Parathyroid adenoma (tissue), 2 donors: ENCODE data around the gene ANK3.

Experiments used
- H2AFZ ChIP-seq: fragments of 300-600 bp; sonication (generic); one replicate; pipeline ENCODE4 v1.7.0; 2017; ENCODE audit warnings: antibody characterized with exemption, mild to moderate bottlenecking
- H3K27ac ChIP-seq: fragments of 300-600 bp; sonication (generic); one replicate; pipeline ENCODE4 v1.7.0; 2017
- H3K27me3 ChIP-seq: fragments of 300-600 bp; sonication (generic); one replicate; pipeline ENCODE4 v1.7.0; 2017; ENCODE audit warnings: low read length; ENCODE audit not compliant: control insufficient read depth, insufficient read depth
- H3K36me3 ChIP-seq: fragments of 300-600 bp; sonication (generic); one replicate; pipeline ENCODE4 v1.7.0; 2017; ENCODE audit warnings: low read length; ENCODE audit not compliant: control insufficient read depth, insufficient read depth
- H3K4me1 ChIP-seq: fragments of 300-600 bp; sonication (generic); one replicate; pipeline ENCODE4 v1.7.0; 2017; ENCODE audit warnings: control low read depth
- H3K4me2 ChIP-seq: fragments of 300-600 bp; sonication (generic); one replicate; pipeline ENCODE4 v1.7.0; 2017; ENCODE audit warnings: low read length
- H3K4me3 ChIP-seq: fragments of 300-600 bp; sonication (generic); one replicate; pipeline ENCODE4 v1.7.0; 2017; ENCODE audit warnings: low read depth, low read length
- H3K79me2 ChIP-seq: fragments of 300-600 bp; sonication (generic); one replicate; pipeline ENCODE4 v1.7.0; 2017; ENCODE audit warnings: control low read depth
- H3K9ac ChIP-seq: fragments of 300-600 bp; sonication (generic); one replicate; pipeline ENCODE4 v1.7.0; 2017; ENCODE audit warnings: mild to moderate bottlenecking
- H3K9me3 ChIP-seq: fragments of 300-600 bp; sonication (generic); one replicate; pipeline ENCODE4 v1.7.0; 2017; ENCODE audit warnings: low read length; ENCODE audit not compliant: control insufficient read depth
- CTCF ChIP-seq: fragments of 300-600 bp; sonication (generic); IDR thresholded peaks from one replicate; pipeline ENCODE4 v1.7.0; 2017; ENCODE audit warnings: antibody characterized with exemption, mild to moderate bottlenecking
- donor health status: primary hyperparathyroidism.

ANK3 gene

GRCh38 chr10:60032723-60033122, 357.0 kb downstream of the ANK3 start:
- no peaks in the 10 kb centered on the region for H3K9me3 ChIP-seq
- H3K79me2 ChIP-seq = no peaks in the 10 kb centered on the region
- no peak overlapping the region for H3K4me2 ChIP-seq
- peak overlapping the region; percentile 43 for H3K27ac ChIP-seq
- peaks cover 6% of the 10 kb centered on the region for H3K4me1 ChIP-seq
- no peak overlapping the region for H3K9ac ChIP-seq
- H3K36me3 ChIP-seq = no peaks in the 10 kb centered on the region
- TF ChIP-seq CTCF = peak; percentile 47
- no peak overlapping the region for H2AFZ ChIP-seq
- H3K27me3 ChIP-seq = no peaks in the 10 kb centered on the region
- no peak overlapping the region for H3K4me3 ChIP-seq

GRCh38 chr10:60031664-60032063, 358.0 kb downstream of the ANK3 start:
- Histone ChIP-seq H3K9me3 (no peaks in the 10 kb centered on the region), H3K4me1 (peaks cover 6% of the 10 kb centered on the region), H3K4me2 (no peak overlapping the region), H2AFZ (no peak overlapping the region), H3K27me3 (no peaks in the 10 kb centered on the region), H3K4me3 (no peak overlapping the region), H3K79me2 (no peaks in the 10 kb centered on the region), H3K27ac (peak overlapping the region; percentile 30), H3K36me3 (no peaks in the 10 kb centered on the region), H3K9ac (no peak overlapping the region)
- no peak for TF ChIP-seq CTCF

GRCh38 chr10:60031183-60031582, 358.5 kb downstream of the ANK3 start:
- Histone ChIP-seq H3K4me1 (peaks cover 6% of the 10 kb centered on the region), H3K27me3 (no peaks in the 10 kb centered on the region), H3K4me2 (no peak overlapping the region), H3K9me3 (no peaks in the 10 kb centered on the region), H3K27ac (peak overlapping the region; percentile 30), H3K4me3 (no peak overlapping the region), H3K9ac (no peak overlapping the region), H3K79me2 (no peaks in the 10 kb centered on the region), H2AFZ (no peak overlapping the region), H3K36me3 (no peaks in the 10 kb centered on the region)
- TF ChIP-seq CTCF = no peak

- no peaks in the 10 kb centered on the region for H3K36me3 ChIP-seq
- H3K4me1 ChIP-seq = peaks cover 6% of the 10 kb centered on the region
- TF ChIP-seq CTCF = no peak
- no peak overlapping the region for H2AFZ ChIP-seq
- H3K27me3 ChIP-seq = no peaks in the 10 kb centered on the region
- H3K4me2 ChIP-seq = no peak overlapping the region
- H3K9me3 ChIP-seq = no peaks in the 10 kb centered on the region
- H3K4me3 ChIP-seq = no peak overlapping the region
- H3K27ac ChIP-seq = no peak overlapping the region
- H3K9ac ChIP-seq = no peak overlapping the region
- H3K79me2 ChIP-seq = no peaks in the 10 kb centered on the region
Observed at GRCh38 chr10:60029475-60029874, 360.2 kb downstream of the ANK3 start.

- Histone ChIP-seq H3K4me2 (no peak overlapping the region), H3K27ac (no peak overlapping the region), H2AFZ (no peak overlapping the region), H3K79me2 (no peaks in the 10 kb centered on the region), H3K9ac (no peak overlapping the region), H3K36me3 (no peaks in the 10 kb centered on the region), H3K9me3 (no peaks in the 10 kb centered on the region), H3K4me1 (peaks cover 6% of the 10 kb centered on the region), H3K4me3 (no peak overlapping the region), H3K27me3 (no peaks in the 10 kb centered on the region)
- no peak for TF ChIP-seq CTCF
Observed at GRCh38 chr10:60028081-60028480, 361.6 kb downstream of the ANK3 start.
